GM18520 (cell line): ENCODE measurements around the gene CCRL2.
"Not testable (repeated sequence)": the region's sequence is repeated elsewhere in the genome, so short reads cannot be mapped to it uniquely, and the experiment has no call there.

Experiments
- ATAC-seq: cut with Tn5 transposase; IDR thresholded peaks from one replicate; pipeline ENCODE4 v1.9.1; 2021; ENCODE audit not compliant: unreplicated experiment

Gene CCRL2

GRCh38 chr3:46427916-46428833, 21.1 kb downstream of the CCRL2 start:
- no peak for ATAC-seq

GRCh38 chr3:46429250-46429649, 22.2 kb downstream of the CCRL2 start:
- no peak for ATAC-seq

- no peak for ATAC-seq
Measured at GRCh38 chr3:46429671-46430070, 22.6 kb downstream of the CCRL2 start.

GRCh38 chr3:46430879-46431278, 23.8 kb downstream of the CCRL2 start:
- not testable (repeated sequence) for ATAC-seq

- ATAC-seq, result not testable (repeated sequence)
Measured at GRCh38 chr3:46431905-46432304, 24.8 kb downstream of the CCRL2 start.

GRCh38 chr3:46433118-46433517, 26.1 kb downstream of the CCRL2 start:
- not testable (repeated sequence) for ATAC-seq

- no peak for ATAC-seq
Measured at GRCh38 chr3:46433841-46434240, 26.8 kb downstream of the CCRL2 start.

- ATAC-seq, result no peak
Measured at GRCh38 chr3:46435081-46435726, 28.1 kb downstream of the CCRL2 start.

- ATAC-seq, result no peak
Measured at GRCh38 chr3:46438831-46439230, 31.8 kb downstream of the CCRL2 start.

GRCh38 chr3:46440531-46441294, 33.7 kb downstream of the CCRL2 start:
- no peak for ATAC-seq

GRCh38 chr3:46442576-46443530, 35.8 kb downstream of the CCRL2 start:
- ATAC-seq, result no peak

GRCh38 chr3:46447228-46447985, 40.3 kb downstream of the CCRL2 start:
- ATAC-seq, result no peak

GRCh38 chr3:46448721-46449120, 41.7 kb downstream of the CCRL2 start:
- ATAC-seq, result no peak

- no peak for ATAC-seq
Measured at GRCh38 chr3:46449755-46450552, 42.9 kb downstream of the CCRL2 start.

GRCh38 chr3:46453526-46454208, 46.6 kb downstream of the CCRL2 start:
- no peak for ATAC-seq

GRCh38 chr3:46454209-46454595, 47.1 kb downstream of the CCRL2 start:
- no peak for ATAC-seq

GRCh38 chr3:46454606-46455005, 47.5 kb downstream of the CCRL2 start:
- ATAC-seq, result no peak
